HEK293 (cell line): Measurements from ENCODE around the gene PRDM13.

Source experiments
- PRDM6 ChIP-seq: fragments of 450-650 bp; formaldehyde crosslinking; IDR thresholded peaks from 2 replicates; pipeline ENCODE4 v1.5.1; 2017; ENCODE audit warnings: missing biosample characterization, missing genetic modification characterization
- ZBTB17 ChIP-seq: fragments of 450-650 bp; formaldehyde crosslinking; IDR thresholded peaks from 2 replicates; pipeline ENCODE4 v1.5.1; 2016; ENCODE audit warnings: missing biosample characterization, missing genetic modification characterization
- ZNF10 ChIP-seq: fragments of 450-650 bp; formaldehyde crosslinking; IDR thresholded peaks from 2 replicates; pipeline ENCODE4 v1.5.1; 2017; ENCODE audit warnings: missing biosample characterization, missing genetic modification characterization
- ZNF148 ChIP-seq: fragments of 450-650 bp; formaldehyde crosslinking; IDR thresholded peaks from 2 replicates; pipeline ENCODE4 v1.5.0; 2017; ENCODE audit warnings: missing biosample characterization, missing genetic modification characterization, borderline replicate concordance
- ZNF169 ChIP-seq: fragments of 450-650 bp; formaldehyde crosslinking; IDR thresholded peaks from 2 replicates; pipeline ENCODE4 v1.5.1; 2016; ENCODE audit warnings: missing biosample characterization, missing genetic modification characterization
- ZNF202 ChIP-seq: fragments of 450-650 bp; formaldehyde crosslinking; IDR thresholded peaks from 2 replicates; pipeline ENCODE4 v1.5.1; 2016; ENCODE audit warnings: missing biosample characterization, missing genetic modification characterization, borderline replicate concordance
- ZNF335 ChIP-seq: fragments of 450-650 bp; formaldehyde crosslinking; conservative IDR thresholded peaks from 2 replicates; pipeline ENCODE4 v1.5.1; 2016; ENCODE audit warnings: missing biosample characterization, missing genetic modification characterization
- ZNF350 ChIP-seq: fragments of 450-650 bp; formaldehyde crosslinking; IDR thresholded peaks from 2 replicates; pipeline ENCODE4 v1.5.0; 2017; ENCODE audit warnings: missing biosample characterization, mild to moderate bottlenecking, missing genetic modification characterization
- ZNF391 ChIP-seq: fragments of 450-650 bp; formaldehyde crosslinking; IDR thresholded peaks from 2 replicates; pipeline ENCODE4 v1.5.1; 2016; ENCODE audit warnings: low read depth, missing biosample characterization, missing genetic modification characterization, borderline replicate concordance
- ZNF518A ChIP-seq: fragments of 450-650 bp; formaldehyde crosslinking; conservative IDR thresholded peaks from 2 replicates; pipeline ENCODE4 v1.5.1; 2016; ENCODE audit warnings: low read depth, missing biosample characterization, missing genetic modification characterization
- ZNF571 ChIP-seq: fragments of 450-650 bp; formaldehyde crosslinking; IDR thresholded peaks from 2 replicates; pipeline ENCODE4 v1.5.0; 2017; ENCODE audit warnings: missing biosample characterization, missing genetic modification characterization
- ZNF639 ChIP-seq: fragments of 450-650 bp; formaldehyde crosslinking; IDR thresholded peaks from 2 replicates; pipeline ENCODE4 v1.5.1; 2016; ENCODE audit warnings: missing biosample characterization, missing genetic modification characterization
- ZNF692 ChIP-seq: fragments of 450-650 bp; formaldehyde crosslinking; IDR thresholded peaks from 2 replicates; pipeline ENCODE4 v1.5.1; 2016; ENCODE audit warnings: missing biosample characterization, missing genetic modification characterization
- ZNF76 ChIP-seq: fragments of 450-650 bp; formaldehyde crosslinking; IDR thresholded peaks from 2 replicates; pipeline ENCODE4; 2016; ENCODE audit warnings: low read depth, missing biosample characterization, missing genetic modification characterization, borderline replicate concordance
- ZNF791 ChIP-seq: fragments of 450-650 bp; formaldehyde crosslinking; IDR thresholded peaks from 2 replicates; pipeline ENCODE4 v1.5.1; 2016; ENCODE audit warnings: missing biosample characterization, missing genetic modification characterization

Gene PRDM13

GRCh38 chr6:99614430-99615186 lies 8.0 kb downstream of the PRDM13 start (continued):
- TF ChIP-seq ZNF518A, result no peak
- TF ChIP-seq ZNF692 (tag by site-specific recombination), result peak; percentile 18; the same call in 1 of the 2 replicates
- TF ChIP-seq ZNF202 (tag by site-specific recombination), result no peak
- 0 out of 2 replicates have a peak, but pooled peaks have one; percentile 47 for TF ChIP-seq ZNF76
- peak; percentile 84 for TF ChIP-seq ZNF335
- TF ChIP-seq ZNF148 (tag by site-specific recombination), result no peak
- no peak for TF ChIP-seq ZNF639 (tag by site-specific recombination)
- no peak for TF ChIP-seq ZNF391 (tag by site-specific recombination)
- no peak for TF ChIP-seq ZNF350 (tag by site-specific recombination)
- no peak for TF ChIP-seq PRDM6
- no peak for TF ChIP-seq ZNF571 (tag by site-specific recombination)
- TF ChIP-seq ZNF791 (tag by site-specific recombination), result no peak
- peak; percentile 71 for TF ChIP-seq ZBTB17 (tag by site-specific recombination)
- TF ChIP-seq ZNF10 (tag by site-specific recombination), result no peak
- no peak for TF ChIP-seq ZNF169 (tag by site-specific recombination)
